Duodenal mucosa (tissue), 2 donors: ENCODE measurements around the gene RAD23B.

Source experiments
- H3K27ac ChIP-seq: one replicate; pipeline ENCODE4 v1.7.0; 2013; ENCODE audit warnings: low read depth, low read length
- H3K27me3 ChIP-seq, 2 donors: one replicate each; pipeline ENCODE4 v1.7.0; 2013; ENCODE audit warnings: low read length in 2 of 2, control low read depth in 1 of 2; ENCODE audit not compliant: insufficient read depth in 2 of 2, control insufficient read depth in 1 of 2
- H3K36me3 ChIP-seq, 2 donors: one replicate each; pipeline ENCODE4 v1.7.0; 2013; ENCODE audit warnings: low read length in 2 of 2, control low read depth in 1 of 2; ENCODE audit not compliant: insufficient read depth in 2 of 2, control insufficient read depth in 1 of 2
- H3K4me1 ChIP-seq, 2 donors: one replicate each; pipeline ENCODE4 v1.7.0; 2013; ENCODE audit warnings: low read length in 2 of 2, control low read depth in 1 of 2; ENCODE audit not compliant: insufficient read depth in 2 of 2, control insufficient read depth in 1 of 2
- H3K4me3 ChIP-seq, 2 donors: one replicate each; pipeline ENCODE4 v1.7.0; 2013; ENCODE audit warnings: low read length in 2 of 2, low read depth in 1 of 2
- H3K9ac ChIP-seq, 2 donors: one replicate each; pipeline ENCODE4 v1.7.0; 2013; ENCODE audit warnings: low read length in 2 of 2, low read depth in 1 of 2
- H3K9me3 ChIP-seq, 2 donors: one replicate each; pipeline ENCODE4 v1.7.0; 2013; ENCODE audit warnings: low read length in 2 of 2, control low read depth in 1 of 2; ENCODE audit not compliant: control insufficient read depth in 1 of 2

RAD23B gene

DNA sequence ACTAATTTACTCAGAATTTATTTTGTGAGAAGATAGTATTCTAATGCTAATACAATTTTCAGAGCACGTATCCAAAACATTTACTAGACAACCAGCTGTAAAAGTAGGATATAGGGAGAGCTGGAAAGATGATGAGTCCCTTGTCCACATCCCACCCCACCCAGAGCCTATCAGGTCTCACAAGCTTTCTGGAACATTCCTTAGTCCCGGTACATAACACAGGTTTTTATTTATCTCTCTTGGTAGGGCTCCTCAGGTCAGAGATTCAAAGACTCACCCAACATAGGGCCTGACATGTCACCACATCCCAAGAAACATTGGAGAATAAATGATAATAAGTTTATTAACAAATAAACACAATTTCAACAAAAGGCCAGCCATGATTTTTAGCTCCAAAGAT lies 13.8 kb upstream of the RAD23B start:
- Histone ChIP-seq H3K36me3 (no peaks in the 10 kb centered on the region), H3K4me1 (peaks cover 0 to 8% of the 10 kb centered on the region in 2 donors), H3K9ac (no peak overlapping the region), H3K9me3 (peaks cover 0 to 4% of the 10 kb centered on the region in 2 donors), H3K27me3 (no peaks in the 10 kb centered on the region), H3K4me3 (no peak overlapping the region), H3K27ac (no peak overlapping the region)

DNA sequence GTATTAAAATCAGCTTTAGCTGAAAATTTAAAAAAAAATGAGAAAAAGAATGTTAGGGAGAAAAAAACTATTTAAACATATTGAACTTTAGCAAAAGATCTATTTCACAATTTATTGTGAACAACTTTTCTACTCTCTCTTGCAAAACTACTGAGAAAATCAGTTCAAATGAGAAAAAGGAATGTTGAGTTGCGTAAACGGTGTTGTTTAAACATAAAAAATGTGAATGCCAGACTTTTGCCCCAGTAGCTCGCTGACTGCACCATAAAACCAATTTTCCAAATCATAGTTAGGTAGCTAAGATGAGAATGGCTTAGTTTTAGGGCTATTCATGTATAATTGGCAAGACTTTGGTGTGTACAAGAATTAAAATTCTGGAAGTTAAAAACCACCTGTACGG lies 13.4 kb upstream of the RAD23B start:
- Histone ChIP-seq H3K27me3 (no peaks in the 10 kb centered on the region), H3K4me1 (peaks cover 0 to 8% of the 10 kb centered on the region in 2 donors), H3K9ac (no peak overlapping the region), H3K4me3 (peak overlapping the region in 1 of 2 donors; percentile 47), H3K36me3 (no peaks in the 10 kb centered on the region), H3K9me3 (peaks cover 0 to 4% of the 10 kb centered on the region in 2 donors), H3K27ac (no peak overlapping the region)

DNA sequence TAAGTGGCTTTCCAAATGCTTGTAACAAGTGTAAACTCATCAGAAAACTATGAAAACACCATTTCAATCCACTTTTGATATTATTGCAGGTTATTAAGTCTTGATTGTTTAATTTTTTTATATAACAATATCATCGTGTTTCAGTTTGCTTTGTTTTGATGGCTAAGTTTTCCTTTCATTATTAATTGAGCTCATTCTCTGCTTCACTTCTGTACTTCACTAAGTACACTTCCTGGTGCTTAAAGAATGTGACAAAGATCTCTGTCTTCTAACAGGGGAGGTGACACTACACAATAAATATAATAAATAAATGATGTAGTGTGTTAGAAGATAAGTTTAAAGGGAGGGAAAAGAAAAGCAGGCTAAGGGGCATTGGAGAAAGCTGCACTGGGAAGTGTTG lies 13.0 kb upstream of the RAD23B start:
- no peak overlapping the region for H3K9ac ChIP-seq
- no peak overlapping the region for H3K27ac ChIP-seq
- H3K9me3 ChIP-seq: peaks cover 0 to 3% of the 10 kb centered on the region in 2 donors

DNA sequence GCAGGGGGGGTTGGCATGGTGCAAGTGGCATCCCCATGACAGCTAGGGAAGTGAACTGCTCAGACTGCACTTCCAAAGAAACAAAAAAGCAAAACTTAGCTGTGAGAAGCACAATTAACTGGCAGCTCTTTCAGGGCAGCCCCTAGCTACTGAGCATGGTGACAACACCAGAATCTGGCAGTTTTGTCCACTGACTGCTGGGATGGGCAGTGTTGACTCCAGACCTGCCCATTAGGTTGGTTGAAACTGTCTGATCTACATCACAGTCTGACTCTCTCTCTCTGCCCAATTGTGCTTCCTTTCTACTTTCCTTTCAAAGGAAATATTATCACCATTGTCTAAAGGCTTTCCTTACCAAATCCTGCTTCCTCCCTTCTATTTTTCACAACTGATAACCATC lies 12.5 kb upstream of the RAD23B start:
- no peak overlapping the region for H3K27ac ChIP-seq
- no peak overlapping the region for H3K4me3 ChIP-seq
- peaks cover 0 to 8% of the 10 kb centered on the region in 2 donors for H3K4me1 ChIP-seq
- no peaks in the 10 kb centered on the region for H3K36me3 ChIP-seq
- no peak overlapping the region for H3K9ac ChIP-seq
- no peaks in the 10 kb centered on the region for H3K27me3 ChIP-seq
- no peaks in the 10 kb centered on the region for H3K9me3 ChIP-seq

More for the DNA sequence above, 13.0 kb upstream of the RAD23B start:
- no peaks in the 10 kb centered on the region for H3K36me3 ChIP-seq
- peak overlapping the region in 1 of 2 donors; percentile 47 for H3K4me3 ChIP-seq
- H3K4me1 ChIP-seq: peaks cover 0 to 8% of the 10 kb centered on the region in 2 donors
- H3K27me3 ChIP-seq: no peaks in the 10 kb centered on the region

DNA sequence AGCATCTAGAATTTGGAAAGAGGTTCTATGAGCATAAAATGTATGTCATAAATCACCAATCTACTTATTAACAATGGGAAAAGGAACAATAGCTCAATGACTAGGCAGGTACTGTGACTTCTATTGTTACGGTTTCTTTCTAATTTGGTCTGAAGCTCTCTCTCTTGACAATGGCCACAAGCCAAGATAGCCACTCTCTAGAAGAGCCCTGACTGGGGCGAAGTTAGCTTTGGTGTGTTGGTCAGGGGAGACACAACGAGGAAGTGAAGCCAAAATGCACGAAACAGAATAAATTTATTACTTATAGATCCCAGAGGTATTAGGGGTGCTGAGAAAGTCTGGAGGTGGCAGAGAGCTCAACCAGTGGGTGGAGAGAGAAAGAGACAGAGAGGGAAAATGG lies 9.4 kb upstream of the RAD23B start:
- Histone ChIP-seq H3K27me3 (no peaks in the 10 kb centered on the region), H3K27ac (no peak overlapping the region), H3K4me3 (no peak overlapping the region), H3K36me3 (no peaks in the 10 kb centered on the region), H3K4me1 (peaks cover 0 to 8% of the 10 kb centered on the region in 2 donors), H3K9me3 (no peaks in the 10 kb centered on the region), H3K9ac (no peak overlapping the region)

DNA sequence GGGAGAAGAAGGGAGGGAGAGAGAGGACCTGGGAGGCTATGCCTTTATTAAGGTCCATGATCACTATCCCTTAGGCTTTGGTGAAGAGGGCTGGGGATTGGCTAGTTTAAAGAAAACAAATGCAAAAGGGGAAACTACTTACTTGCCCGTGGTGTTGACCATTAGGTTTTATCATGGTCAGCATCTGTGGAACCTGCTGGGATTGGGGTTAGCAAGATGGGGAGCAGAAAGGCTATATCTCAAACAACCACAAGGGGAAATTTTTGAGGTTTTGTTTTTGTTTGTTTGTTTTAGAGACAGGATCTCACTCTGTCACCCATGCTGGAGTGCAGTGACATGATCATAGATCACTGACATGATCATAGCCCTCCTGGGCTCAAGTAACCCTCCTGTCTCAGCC lies 9.0 kb upstream of the RAD23B start:
- Histone ChIP-seq H3K9me3 (no peaks in the 10 kb centered on the region), H3K27ac (no peak overlapping the region), H3K9ac (no peak overlapping the region), H3K4me1 (peaks cover 0 to 8% of the 10 kb centered on the region in 2 donors), H3K36me3 (no peaks in the 10 kb centered on the region), H3K4me3 (no peak overlapping the region), H3K27me3 (no peaks in the 10 kb centered on the region)

DNA sequence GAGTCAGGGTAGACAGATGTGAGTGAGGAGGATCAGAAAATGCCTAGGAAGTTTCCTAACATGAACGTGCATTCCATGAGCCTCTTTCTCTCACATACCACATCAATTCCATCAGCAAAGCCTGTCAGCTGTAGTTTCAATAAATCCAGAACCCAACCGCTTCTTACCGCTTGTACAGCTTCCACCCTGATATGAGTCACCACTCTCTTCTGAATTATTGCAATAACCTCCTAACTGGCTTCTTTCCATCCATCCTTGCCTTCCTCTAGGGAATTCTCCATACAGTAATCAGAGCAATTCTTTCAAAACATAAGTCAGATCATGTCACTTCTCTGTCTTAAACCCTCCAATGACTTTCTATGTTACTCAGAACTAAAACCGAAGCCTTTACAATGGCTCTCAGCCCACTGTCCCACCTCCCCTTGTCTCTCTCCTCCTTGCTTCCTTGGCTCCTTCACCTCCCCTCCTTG lies 8.1 kb upstream of the RAD23B start:
- Histone ChIP-seq H3K9me3 (no peaks in the 10 kb centered on the region), H3K27me3 (no peaks in the 10 kb centered on the region), H3K4me1 (peaks cover 0 to 5% of the 10 kb centered on the region in 2 donors), H3K36me3 (no peaks in the 10 kb centered on the region), H3K4me3 (no peak overlapping the region), H3K9ac (no peak overlapping the region), H3K27ac (no peak overlapping the region)

DNA sequence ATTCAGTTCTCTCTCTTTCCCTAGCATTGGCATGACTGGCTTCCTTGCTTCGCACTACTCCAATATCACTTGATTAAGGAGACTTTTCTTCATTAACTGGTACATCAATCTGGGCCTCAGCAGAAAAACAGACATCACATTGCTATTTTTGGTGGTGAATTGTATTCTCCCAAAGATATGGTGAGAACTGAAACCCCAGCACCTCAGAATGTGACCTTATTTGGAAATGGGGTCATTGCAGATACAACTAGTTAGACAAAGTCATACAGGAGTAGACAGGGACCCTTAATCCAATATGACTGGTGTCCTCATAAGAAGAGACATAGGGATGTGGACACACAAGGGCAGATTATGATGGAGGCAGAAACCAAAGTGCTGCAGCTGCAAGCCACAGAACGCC lies 7.5 kb upstream of the RAD23B start:
- Histone ChIP-seq H3K9ac (no peak overlapping the region), H3K9me3 (no peaks in the 10 kb centered on the region), H3K4me3 (no peak overlapping the region), H3K27me3 (no peaks in the 10 kb centered on the region), H3K27ac (no peak overlapping the region), H3K36me3 (no peaks in the 10 kb centered on the region), H3K4me1 (peaks cover 0 to 1% of the 10 kb centered on the region in 2 donors)

DNA sequence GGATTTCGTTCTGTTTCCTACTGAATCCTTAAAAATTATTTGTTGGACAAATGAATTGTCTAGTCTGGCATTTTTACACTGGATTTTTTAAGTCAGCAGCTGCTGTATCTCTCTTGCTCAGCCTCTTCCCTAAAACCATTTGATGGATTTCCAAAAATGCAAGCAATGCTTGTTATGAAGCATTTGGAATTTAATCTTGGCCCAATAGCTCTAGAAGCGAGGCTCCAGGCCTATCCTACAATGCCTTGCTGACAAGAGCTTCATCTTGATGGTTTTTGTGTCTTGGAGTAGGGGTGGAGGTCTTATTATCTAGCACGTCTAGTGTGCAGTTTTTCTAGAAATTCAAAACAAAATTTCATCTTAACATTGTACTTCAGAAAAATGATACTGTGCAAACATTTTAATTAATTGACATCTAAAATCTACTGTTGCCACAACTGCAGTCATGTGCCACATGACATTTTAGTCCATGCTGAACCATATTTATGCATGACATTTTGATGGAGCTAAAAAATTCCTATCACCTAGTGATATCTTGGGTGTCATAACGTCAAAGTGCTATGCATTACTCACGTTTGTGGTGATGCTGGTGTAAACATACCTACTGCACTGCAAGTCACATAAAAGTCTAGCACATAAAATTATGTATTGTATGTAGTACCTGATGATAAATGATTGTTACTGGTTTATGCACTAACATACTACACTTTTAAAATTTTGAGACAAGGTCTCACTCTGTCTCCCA lies 5.9 kb upstream of the RAD23B start:
- Histone ChIP-seq H3K4me1 (peaks cover 2 to 5% of the 10 kb centered on the region in 2 donors), H3K4me3 (no peak overlapping the region), H3K9me3 (no peaks in the 10 kb centered on the region), H3K27ac (no peak overlapping the region), H3K36me3 (no peaks in the 10 kb centered on the region), H3K27me3 (no peaks in the 10 kb centered on the region), H3K9ac (no peak overlapping the region)

DNA sequence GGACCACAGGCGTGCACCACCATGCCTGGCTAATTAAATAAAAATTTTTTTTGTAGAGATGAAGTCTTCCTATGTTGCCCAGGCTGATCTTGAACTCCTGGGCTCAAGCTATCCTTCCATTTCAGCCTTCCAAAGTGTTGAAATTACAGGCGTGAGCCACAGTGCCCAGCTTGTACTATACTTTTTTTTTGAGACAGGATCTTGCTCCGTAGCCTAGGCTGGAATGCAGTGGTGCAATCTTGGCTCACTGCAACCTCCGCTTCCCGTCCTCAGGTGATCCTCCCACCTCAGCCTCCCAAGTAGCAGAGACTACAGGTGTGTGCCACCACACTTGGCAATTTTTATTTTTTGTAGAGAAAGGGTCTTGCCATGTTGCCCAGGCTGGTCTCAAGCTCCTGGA lies 5.3 kb upstream of the RAD23B start:
- no peaks in the 10 kb centered on the region for H3K9me3 ChIP-seq
- H3K27me3 ChIP-seq: no peaks in the 10 kb centered on the region
- no peak overlapping the region for H3K4me3 ChIP-seq
- H3K27ac ChIP-seq: no peak overlapping the region
- peaks cover 6 to 8% of the 10 kb centered on the region in 2 donors for H3K4me1 ChIP-seq
- no peaks in the 10 kb centered on the region for H3K36me3 ChIP-seq
- no peak overlapping the region for H3K9ac ChIP-seq
